PC-3 (cell line): ENCODE results near the gene EPHB3.

Experiments
- EZH2 ChIP-seq: fragments of 300-600 bp; sonication (generic); IDR thresholded peaks from one replicate; pipeline ENCODE4 v1.6.1; 2017; ENCODE audit warnings: antibody characterized with exemption, mild to moderate bottlenecking, low read length; ENCODE audit not compliant: unreplicated experiment
- TF ChIP-seq, protein P1 (sequence below): fragments of 300-600 bp; sonication (generic); conservative IDR thresholded peaks from 2 replicates; pipeline ENCODE4 v1.5.1; 2017; ENCODE audit warnings: antibody characterized with exemption, low read depth, mild to moderate bottlenecking, low read length

DNA sequence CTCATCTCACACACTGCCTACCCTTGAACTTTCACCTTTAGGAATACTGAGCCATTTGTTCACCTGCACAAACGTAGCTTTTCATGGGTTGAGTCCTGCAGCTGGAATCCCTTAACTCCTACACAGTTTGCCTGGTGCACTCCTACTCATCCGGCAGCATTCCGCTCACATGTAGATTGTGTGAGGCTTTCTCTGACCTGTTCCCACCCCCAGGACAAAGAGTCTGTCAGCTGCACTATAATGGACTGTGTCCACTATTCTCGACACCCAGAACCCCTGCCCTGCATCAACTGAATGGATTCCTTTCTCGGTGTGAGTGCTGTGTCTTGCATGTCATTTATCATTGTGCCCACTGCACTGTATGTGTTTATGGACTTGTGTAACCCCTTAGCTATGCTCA, 54.9 kb downstream of the EPHB3 start:
- TF ChIP-seq, protein P1, sequence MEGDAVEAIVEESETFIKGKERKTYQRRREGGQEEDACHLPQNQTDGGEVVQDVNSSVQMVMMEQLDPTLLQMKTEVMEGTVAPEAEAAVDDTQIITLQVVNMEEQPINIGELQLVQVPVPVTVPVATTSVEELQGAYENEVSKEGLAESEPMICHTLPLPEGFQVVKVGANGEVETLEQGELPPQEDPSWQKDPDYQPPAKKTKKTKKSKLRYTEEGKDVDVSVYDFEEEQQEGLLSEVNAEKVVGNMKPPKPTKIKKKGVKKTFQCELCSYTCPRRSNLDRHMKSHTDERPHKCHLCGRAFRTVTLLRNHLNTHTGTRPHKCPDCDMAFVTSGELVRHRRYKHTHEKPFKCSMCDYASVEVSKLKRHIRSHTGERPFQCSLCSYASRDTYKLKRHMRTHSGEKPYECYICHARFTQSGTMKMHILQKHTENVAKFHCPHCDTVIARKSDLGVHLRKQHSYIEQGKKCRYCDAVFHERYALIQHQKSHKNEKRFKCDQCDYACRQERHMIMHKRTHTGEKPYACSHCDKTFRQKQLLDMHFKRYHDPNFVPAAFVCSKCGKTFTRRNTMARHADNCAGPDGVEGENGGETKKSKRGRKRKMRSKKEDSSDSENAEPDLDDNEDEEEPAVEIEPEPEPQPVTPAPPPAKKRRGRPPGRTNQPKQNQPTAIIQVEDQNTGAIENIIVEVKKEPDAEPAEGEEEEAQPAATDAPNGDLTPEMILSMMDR, result no peak
- TF ChIP-seq EZH2, result no peak
